K562 (cell line): ENCODE results near the gene TMEM184B. TPM values are rescaled to one million over a fixed set of nuclear protein-coding genes. Genes with fewer than 3 reads are reported as not detected.

Experiments used
- ATAC-seq: fragments of 200-7000 bp; cut with Tn5 transposase; 3 replicates; pipeline ENCODE4 v1.9.1; 2020; ENCODE audit warnings: moderate library complexity
- BruUV-seq: library from RNA; stranded (reverse); fragments of 400-500 nt; replicated peaks from 2 replicates; lab custom pipeline; 2021; lab: Mats Ljungman, UMichigan
- CTCF ChIA-PET: fragments of 300-600 bp; formaldehyde crosslinking; extraction: SDS; loops from one replicate; lab custom pipeline; 2021; ENCODE audit warnings: low intra/inter-chr PET ratio; lab: Yijun Ruan, JAX
- POLR2A ChIA-PET: fragments of 300-600, 350-650 bp; sonication (Branson Sonifier 250); formaldehyde crosslinking; extraction: SDS; loops from one replicate; lab custom pipeline; 2021; ENCODE audit warnings: antibody characterized with exemption, inconsistent platforms; lab: Yijun Ruan, JAX
- DNase-seq, 4 experiments: peaks; one replicate each; pipeline versions ENCODE4 v3.0.0 to v3.0.0-alpha.2; 2011 to 2018; ENCODE audit warnings: low spot score in 3 of 4, mixed read lengths in 3 of 4; ENCODE audit errors: extremely low read depth in 1 of 4
- FAIRE-seq: peaks from 2 replicates; lab custom pipeline; 2011; peaks lifted over from hg19 to GRCh38; lab: Jason Lieb, UNC
- H2AFZ ChIP-seq: 2 replicates; pipeline ENCODE4 v1.6.0; 2011; ENCODE audit warnings: low read depth, low read length, control low read depth, inconsistent platforms
- H3K27ac ChIP-seq: fragments of 200-600 bp; 3 replicates; pipeline ENCODE4 v1.8.0; 2011; ENCODE audit warnings: low read depth, mild to moderate bottlenecking, control low read depth, inconsistent platforms, low read length, moderate library complexity, mixed read lengths; ENCODE audit errors: extremely low read depth
- H3K27me3 ChIP-seq, 2 experiments: fragments of 300-600 bp in 1 of 2; 2 replicates in 1 of 2; 3 replicates in 1 of 2; pipeline versions ENCODE4 v1.6.0 to v1.8.0; 2011; ENCODE audit warnings: inconsistent platforms in 2 of 2, low read length in 2 of 2, mild to moderate bottlenecking in 1 of 2, mixed read lengths in 1 of 2, moderate library complexity in 1 of 2; ENCODE audit not compliant: control insufficient read depth in 2 of 2, insufficient read depth in 2 of 2
- H3K36me3 ChIP-seq: fragments of 300-600 bp; 3 replicates; pipeline ENCODE4 v1.8.0; 2011; ENCODE audit warnings: mild to moderate bottlenecking, low read length, inconsistent platforms; ENCODE audit not compliant: control insufficient read depth, insufficient read depth
- H3K4me1 ChIP-seq, 2 experiments: fragments of 200-600 bp in 1 of 2; replicated peaks in 1 of 2; 2 replicates in 1 of 2; 3 replicates in 1 of 2; pipeline versions ENCODE4 v1.5.1 to v1.8.0; 2011; ENCODE audit warnings: inconsistent platforms in 2 of 2, low read length in 2 of 2, mild to moderate bottlenecking in 1 of 2, mixed read lengths in 1 of 2, moderate library complexity in 1 of 2; ENCODE audit not compliant: control insufficient read depth in 2 of 2, insufficient read depth in 2 of 2
- H3K4me2 ChIP-seq: 2 replicates; pipeline ENCODE4 v1.6.1; 2011; ENCODE audit warnings: low read length, control low read depth, inconsistent platforms, mixed read lengths; ENCODE audit not compliant: insufficient read depth
- H3K4me3 ChIP-seq: fragments of 200-600 bp; sonication (generic), shearing (Covaris generic); 2 replicates; pipeline ENCODE4 v1.5.1; 2016; ENCODE audit warnings: control low read depth, inconsistent platforms
- H3K79me2 ChIP-seq: fragments of 200-600 bp; 3 replicates; pipeline ENCODE4 v1.8.0; 2011; ENCODE audit warnings: low read length, inconsistent platforms; ENCODE audit not compliant: control insufficient read depth, insufficient read depth
- H3K9ac ChIP-seq, 2 experiments: 2 replicates each; pipeline versions ENCODE4 v1.6.0 to v1.6.1; 2011; ENCODE audit warnings: low read depth in 2 of 2, low read length in 2 of 2, control low read depth in 1 of 2, inconsistent platforms in 1 of 2, mild to moderate bottlenecking in 1 of 2, mixed read lengths in 1 of 2; ENCODE audit not compliant: insufficient read depth in 1 of 2
- H3K9me1 ChIP-seq: one replicate; pipeline ENCODE4 v1.6.0; 2011; ENCODE audit warnings: inconsistent platforms, mild to moderate bottlenecking, low read length, moderate library complexity; ENCODE audit not compliant: control insufficient read depth, insufficient read depth
- H3K9me3 ChIP-seq: replicated peaks from 2 replicates; pipeline ENCODE4 v1.5.1; 2011; ENCODE audit warnings: low read depth, low read length, inconsistent platforms; ENCODE audit not compliant: control insufficient read depth, insufficient read depth
- H4K20me1 ChIP-seq: replicated peaks from 2 replicates; pipeline ENCODE4 v1.6.1; 2011; ENCODE audit warnings: low read length, inconsistent platforms, mixed read lengths; ENCODE audit not compliant: control insufficient read depth, insufficient read depth
- E2F5 ChIP-seq: sonication (generic); formaldehyde crosslinking; IDR thresholded peaks from 2 replicates; pipeline ENCODE4 v1.8.0; 2022; ENCODE audit warnings: mild to moderate bottlenecking, missing genetic modification reagents
- PHF8 ChIP-seq: fragments of 200-600 bp; sonication (generic); IDR thresholded peaks from 2 replicates; pipeline ENCODE4 v1.6.1; 2012; ENCODE audit warnings: mixed run types, mild to moderate bottlenecking, inconsistent platforms, low read length, moderate library complexity, borderline replicate concordance
- SOX6 ChIP-seq: fragments of 450-650 bp; IDR thresholded peaks from 2 replicates; pipeline ENCODE4 v1.6.1; 2014; ENCODE audit warnings: mild to moderate bottlenecking
- SREBF2 ChIP-seq: sonication (generic); formaldehyde crosslinking; IDR thresholded peaks from 2 replicates; pipeline ENCODE4 v1.4.0; 2020; ENCODE audit warnings: mild to moderate bottlenecking, missing genetic modification reagents
- XRCC5 ChIP-seq: fragments of 200-400 bp; formaldehyde crosslinking; IDR thresholded peaks from 2 replicates; pipeline ENCODE4 v1.6.1; 2017; ENCODE audit warnings: low read depth, mild to moderate bottlenecking, low read length
- ZFX ChIP-seq: sonication (generic); formaldehyde crosslinking; IDR thresholded peaks from 2 replicates; pipeline ENCODE4 v1.8.0; 2022; ENCODE audit warnings: mild to moderate bottlenecking, missing genetic modification reagents, moderate library complexity
- ZNF274 ChIP-seq: IDR thresholded peaks from 2 replicates; pipeline ENCODE4 v1.6.1; 2011; ENCODE audit warnings: low read depth, mild to moderate bottlenecking, low read length, moderate library complexity, borderline replicate concordance
- ZNF324 ChIP-seq: fragments of 250-450 bp; sonication (Bioruptor Pico); IDR thresholded peaks from 2 replicates; pipeline ENCODE4 v1.4.0; 2020; ENCODE audit warnings: mild to moderate bottlenecking
- ZNF444 ChIP-seq: fragments of 250-450 bp; sonication (Bioruptor Pico); IDR thresholded peaks from 2 replicates; pipeline ENCODE4 v1.4.0; 2020; ENCODE audit warnings: mild to moderate bottlenecking, moderate library complexity
- ZNF707 ChIP-seq: fragments of 250-450 bp; sonication (Bioruptor Pico); conservative IDR thresholded peaks from 2 replicates; pipeline ENCODE4 v1.8.0; 2022; ENCODE audit warnings: inconsistent platforms, mild to moderate bottlenecking, moderate library complexity
- ZNF830 ChIP-seq: fragments of 250-450 bp; sonication (Bioruptor Pico); IDR thresholded peaks from 2 replicates; pipeline ENCODE4 v1.5.0; 2021; ENCODE audit warnings: mild to moderate bottlenecking
- WGBS: fragments of 100-300 bp; shearing (Covaris generic); methylation state at CpG from one replicate; pipeline ENCODE4 v1.1.6; 2016; ENCODE audit warnings: low coverage, mixed read lengths; ENCODE audit not compliant: insufficient coverage; ENCODE audit errors: missing lambda C conversion rate; 5-methylcytosine and 5-hydroxymethylcytosine counted together
- in situ Hi-C: fragments of 300-500 bp; cut with MboI; formaldehyde crosslinking; loops from 4 replicates; pipeline ENCODE4 v1.15.0; 2018; ENCODE audit warnings: inconsistent platforms, mixed read lengths
- intact Hi-C: fragments of 100-400 bp; cut with micrococcal nuclease; formaldehyde crosslinking; loops from 2 replicates; pipeline ENCODE4 v1.14.2; 2022
- polyA plus RNA-seq, 8 experiments: library from polyadenylated mRNA; depleted of rRNA in 4 of 8; stranded (reverse) in 5 of 8; unstranded in 3 of 8; fragments of >200 nt; fragmentation: Nextera tagmentation in 2 of 8; fragmentation: Illumina TruSeq in 1 of 8; extraction: Ambion mirVana in 2 of 8; extraction: Trizol in 1 of 8; gene quantifications; 2 replicates each; pipeline versions ENCODE4 v1.2.1 to v1.2.3, GENCODE V29; 2011 to 2014; ENCODE audit warnings: inconsistent platforms in 1 of 8, missing spikeins in 1 of 8
- total RNA-seq, 7 experiments: library from RNA; depleted of rRNA in 6 of 7; stranded (reverse); fragments of >200 nt in 6 of 7; fragmentation: Illumina TruSeq in 2 of 7; extraction: Trizol in 2 of 7; gene quantifications; 2 replicates each; pipeline versions ENCODE4 v1.2.1 to v1.2.3, GENCODE V29; 2011 to 2021; ENCODE audit warnings: low replicate concordance in 1 of 7
- TF ChIP-seq, protein P1 (sequence below), 2 experiments: fragments of 200-800 bp in 1 of 2; sonication (Bioruptor generic) in 1 of 2; sonication (generic) in 1 of 2; formaldehyde crosslinking in 1 of 2; IDR thresholded peaks in 1 of 2; conservative IDR thresholded peaks in 1 of 2; 2 replicates each; pipeline versions ENCODE4 v1.5.0 to v1.6.1; 2016 to 2020; ENCODE audit warnings: missing compliant biosample characterization in 1 of 2, missing genetic modification characterization in 1 of 2, missing genetic modification reagents in 1 of 2

TMEM184B gene
- total and polyA plus RNA-seq, 9 of the 15 experiments (the other 6 are each of a cell fraction or from before 2014, with no cell fraction given) = 0.31 to 25.1 (median 6.2) TPM

- intact Hi-C loops (no loop called here), in situ Hi-C loops (no loop called here)
- H3K27me3 ChIP-seq = no peaks in the 10 kb centered on the region
- no peaks in the 10 kb centered on the region for H3K9me3 ChIP-seq
- no peaks in the 10 kb centered on the region for H3K9me1 ChIP-seq
- 96% methylated on average over 3 of the region's 3 CpGs for WGBS
- ATAC-seq (no peak), DNase-seq (no peak), FAIRE-seq (no peak)
- H3K79me2 ChIP-seq = no peaks in the 10 kb centered on the region
- H2AFZ ChIP-seq = no peak overlapping the region
- no peaks in the 10 kb centered on the region for H3K36me3 ChIP-seq
- H3K27ac ChIP-seq = no peak overlapping the region
- H3K4me2 ChIP-seq = no peak overlapping the region
- no peaks in the 10 kb centered on the region for H4K20me1 ChIP-seq
- H3K4me1 ChIP-seq = peaks cover 6% of the 10 kb centered on the region in 2 experiments; a peak in 3 of 5 replicates
- H3K9ac ChIP-seq = peak overlapping the region in 1 of 2 experiments; percentile 48; a peak in 1 of 4 replicates
- no peak overlapping the region for H3K4me3 ChIP-seq
- POLR2A ChIA-PET = interaction anchor here (0.7 to 1.7 kb wide), 3 partner anchors 9 to 54 kb away, joined by 3 to 6 read pairs (median 3); partner anchors contain the start of gene MAFF
- no TSS peak for BruUV-seq
- CTCF ChIA-PET = no interaction called here
- no peak for TF ChIP-seq ZNF324 (CRISPR knock-in tag)
- TF ChIP-seq XRCC5 = no peak
- TF ChIP-seq PHF8 = no peak
- TF ChIP-seq ZNF830 (CRISPR knock-in tag) = no peak
- no peak for TF ChIP-seq ZFX (CRISPR knock-in tag)
- TF ChIP-seq ZNF274 = no peak
- TF ChIP-seq E2F5 = no peak
- TF ChIP-seq, protein P1, sequence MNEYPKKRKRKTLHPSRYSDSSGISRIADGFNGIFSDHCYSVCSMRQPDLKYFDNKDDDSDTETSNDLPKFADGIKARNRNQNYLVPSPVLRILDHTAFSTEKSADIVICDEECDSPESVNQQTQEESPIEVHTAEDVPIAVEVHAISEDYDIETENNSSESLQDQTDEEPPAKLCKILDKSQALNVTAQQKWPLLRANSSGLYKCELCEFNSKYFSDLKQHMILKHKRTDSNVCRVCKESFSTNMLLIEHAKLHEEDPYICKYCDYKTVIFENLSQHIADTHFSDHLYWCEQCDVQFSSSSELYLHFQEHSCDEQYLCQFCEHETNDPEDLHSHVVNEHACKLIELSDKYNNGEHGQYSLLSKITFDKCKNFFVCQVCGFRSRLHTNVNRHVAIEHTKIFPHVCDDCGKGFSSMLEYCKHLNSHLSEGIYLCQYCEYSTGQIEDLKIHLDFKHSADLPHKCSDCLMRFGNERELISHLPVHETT (CRISPR knock-in tag; conservative IDR thresholded peaks at IDR 0.05 in 1 of 2, IDR thresholded peaks at IDR 0.05 in 1 of 2) = no peak
- TF ChIP-seq SOX6 = no peak
- no peak for TF ChIP-seq ZNF707
- no peak for TF ChIP-seq SREBF2 (CRISPR knock-in tag)
- TF ChIP-seq ZNF444 (CRISPR knock-in tag) = no peak
Observed at GRCh38 chr22:38192475-38192863, 80.3 kb downstream of the TMEM184B start.
